ENCODE data around the gene CEP19.

The CEP19 gene, protein sequence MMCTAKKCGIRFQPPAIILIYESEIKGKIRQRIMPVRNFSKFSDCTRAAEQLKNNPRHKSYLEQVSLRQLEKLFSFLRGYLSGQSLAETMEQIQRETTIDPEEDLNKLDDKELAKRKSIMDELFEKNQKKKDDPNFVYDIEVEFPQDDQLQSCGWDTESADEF

GRCh38 chr3:196711838-196712513 is at the start of gene CEP19, which contains the start of gene PIGX:
CEP19 (minus strand) TSS chr3:196712250; CDS start chr3:196708657, 3,593 bp downstream.
PIGX (plus strand) TSS chr3:196712377.
- peak; percentile 69 for DNase-seq
- Histone ChIP-seq H3K36me3 (no peaks in the 10 kb centered on the region), H3K9me3 (ENCODE audit: severe bottlenecking) (no peaks in the 10 kb centered on the region), H3K4me3 (ENCODE audit: low read depth, low read length) (peak within 1 kb of the TSS; percentile 80), H3K27ac (peak within 1 kb of the TSS; percentile 82), H3K27me3 (ENCODE audit: insufficient read depth, low read depth, severe bottlenecking) (no peaks in the 10 kb centered on the region)
- TF ChIP-seq, protein P1, sequence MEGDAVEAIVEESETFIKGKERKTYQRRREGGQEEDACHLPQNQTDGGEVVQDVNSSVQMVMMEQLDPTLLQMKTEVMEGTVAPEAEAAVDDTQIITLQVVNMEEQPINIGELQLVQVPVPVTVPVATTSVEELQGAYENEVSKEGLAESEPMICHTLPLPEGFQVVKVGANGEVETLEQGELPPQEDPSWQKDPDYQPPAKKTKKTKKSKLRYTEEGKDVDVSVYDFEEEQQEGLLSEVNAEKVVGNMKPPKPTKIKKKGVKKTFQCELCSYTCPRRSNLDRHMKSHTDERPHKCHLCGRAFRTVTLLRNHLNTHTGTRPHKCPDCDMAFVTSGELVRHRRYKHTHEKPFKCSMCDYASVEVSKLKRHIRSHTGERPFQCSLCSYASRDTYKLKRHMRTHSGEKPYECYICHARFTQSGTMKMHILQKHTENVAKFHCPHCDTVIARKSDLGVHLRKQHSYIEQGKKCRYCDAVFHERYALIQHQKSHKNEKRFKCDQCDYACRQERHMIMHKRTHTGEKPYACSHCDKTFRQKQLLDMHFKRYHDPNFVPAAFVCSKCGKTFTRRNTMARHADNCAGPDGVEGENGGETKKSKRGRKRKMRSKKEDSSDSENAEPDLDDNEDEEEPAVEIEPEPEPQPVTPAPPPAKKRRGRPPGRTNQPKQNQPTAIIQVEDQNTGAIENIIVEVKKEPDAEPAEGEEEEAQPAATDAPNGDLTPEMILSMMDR (IDR thresholded peaks at IDR 0.05; ENCODE audit: low read depth, low read length) = no peak

DNA sequence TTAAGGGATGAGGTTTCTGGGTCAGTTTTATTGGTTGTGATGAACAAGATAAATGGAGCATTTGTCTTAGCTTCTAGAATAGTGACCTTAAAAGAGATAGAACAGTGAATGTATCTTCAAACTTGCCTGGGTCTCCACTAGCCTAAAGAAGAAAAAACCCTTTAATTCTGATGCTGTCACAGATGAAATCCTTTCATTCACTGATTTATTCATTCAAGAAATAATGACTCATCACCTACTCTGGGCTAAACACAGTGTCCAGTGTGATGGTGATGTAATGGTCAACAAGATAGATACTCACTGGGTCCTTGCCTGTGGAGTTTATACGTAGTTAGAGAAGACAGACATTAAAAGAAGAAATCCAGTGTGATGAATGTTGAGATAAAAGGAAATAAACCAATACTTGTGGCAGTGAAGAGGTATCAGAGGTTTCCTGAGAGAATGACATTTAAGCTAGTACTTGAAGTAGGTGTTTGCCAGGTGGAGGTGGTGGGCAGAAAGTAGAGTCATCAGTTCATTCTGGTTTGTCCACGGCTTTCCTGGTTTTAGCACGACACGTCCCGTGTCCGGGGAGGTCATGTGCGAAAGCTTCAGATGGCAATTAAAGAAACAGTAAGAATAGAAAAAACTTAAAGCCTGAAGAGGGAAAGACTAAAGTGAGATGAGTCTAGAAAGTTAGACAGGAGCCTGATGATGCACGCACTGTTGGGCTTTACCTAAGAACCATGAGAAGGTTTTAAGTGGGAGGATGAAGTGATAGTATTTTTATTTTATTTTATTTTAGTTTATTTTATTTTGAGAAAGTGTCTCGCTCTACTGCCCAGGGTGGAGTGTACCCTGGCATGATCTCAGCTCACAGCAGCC is 46.1 kb upstream of the CEP19 start:
- DNase-seq = no peak
- Histone ChIP-seq H3K27ac (no peak overlapping the region), H3K4me3 (ENCODE audit: low read depth, low read length) (no peak overlapping the region), H3K27me3 (ENCODE audit: insufficient read depth, low read depth, severe bottlenecking) (no peaks in the 10 kb centered on the region), H3K36me3 (no peaks in the 10 kb centered on the region), H3K9me3 (ENCODE audit: severe bottlenecking) (no peaks in the 10 kb centered on the region)
- TF ChIP-seq, protein P1 (IDR thresholded peaks at IDR 0.05; ENCODE audit: low read depth, low read length) = no peak

DNA sequence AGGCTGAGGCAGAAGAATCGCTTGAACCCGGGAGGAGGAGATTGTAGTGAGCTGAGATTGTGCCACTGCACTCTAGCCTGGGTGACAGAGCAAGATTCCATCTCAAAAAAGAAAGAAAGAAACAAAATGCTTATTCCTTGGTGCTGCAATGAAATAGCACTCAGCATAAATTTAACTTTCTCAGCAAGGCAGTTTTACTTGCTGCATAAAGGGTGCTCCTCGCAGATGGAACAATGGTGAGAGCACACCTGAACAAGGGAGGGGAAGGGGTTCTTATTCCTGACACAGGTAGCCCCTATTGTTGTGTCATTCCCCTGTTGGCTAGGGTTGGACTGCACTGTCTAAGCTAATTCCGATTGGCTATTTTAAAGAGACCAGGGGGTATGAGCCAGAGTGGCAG is 44.7 kb upstream of the CEP19 start:
- H3K9me3 ChIP-seq (ENCODE audit: severe bottlenecking) = no peaks in the 10 kb centered on the region
- TF ChIP-seq, protein P1 (IDR thresholded peaks at IDR 0.05; ENCODE audit: low read depth, low read length) = no peak
- no peak overlapping the region for H3K27ac ChIP-seq
- no peak for DNase-seq
- H3K27me3 ChIP-seq (ENCODE audit: insufficient read depth, low read depth, severe bottlenecking) = no peaks in the 10 kb centered on the region
- no peak overlapping the region for H3K4me3 ChIP-seq (ENCODE audit: low read depth, low read length)
- no peaks in the 10 kb centered on the region for H3K36me3 ChIP-seq

- H3K27me3 ChIP-seq (ENCODE audit: insufficient read depth, low read depth, severe bottlenecking) = no peaks in the 10 kb centered on the region
- H3K27ac ChIP-seq = no peak overlapping the region
- no peaks in the 10 kb centered on the region for H3K36me3 ChIP-seq
- DNase-seq = no peak
- H3K9me3 ChIP-seq (ENCODE audit: severe bottlenecking) = no peaks in the 10 kb centered on the region
- TF ChIP-seq, protein P1 (IDR thresholded peaks at IDR 0.05; ENCODE audit: low read depth, low read length) = no peak
- no peak overlapping the region for H3K4me3 ChIP-seq (ENCODE audit: low read depth, low read length)
Observed at GRCh38 chr3:196754091-196754981, 42.3 kb upstream of the CEP19 start.

DNA sequence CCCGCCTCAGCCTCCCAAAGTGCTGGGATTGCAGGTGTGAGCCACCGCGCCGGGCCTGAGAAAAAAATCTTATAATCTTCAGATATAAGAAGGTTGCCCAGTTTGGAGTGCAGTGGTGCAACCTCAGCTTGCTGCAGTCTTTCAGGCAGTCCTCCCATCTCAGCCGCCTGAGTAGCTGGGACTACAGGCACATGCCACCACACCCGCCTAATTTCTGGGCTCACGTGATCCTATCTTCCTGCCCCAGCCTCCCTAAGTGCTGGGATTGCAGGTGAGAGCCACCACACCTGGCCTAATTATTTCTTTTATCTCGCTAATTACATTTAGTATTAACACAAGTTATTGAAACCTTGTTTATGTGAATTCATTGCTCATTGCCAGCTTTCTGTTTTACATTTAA is 41.2 kb upstream of the CEP19 start:
- DNase-seq = no peak
- no peak overlapping the region for H3K4me3 ChIP-seq (ENCODE audit: low read depth, low read length)
- no peaks in the 10 kb centered on the region for H3K27me3 ChIP-seq (ENCODE audit: insufficient read depth, low read depth, severe bottlenecking)
- TF ChIP-seq, protein P1 (IDR thresholded peaks at IDR 0.05; ENCODE audit: low read depth, low read length) = no peak
- no peak overlapping the region for H3K27ac ChIP-seq
- no peaks in the 10 kb centered on the region for H3K9me3 ChIP-seq (ENCODE audit: severe bottlenecking)
- H3K36me3 ChIP-seq = no peaks in the 10 kb centered on the region
